Brain microvascular endothelial cell (primary cell): Measurements from ENCODE around the gene SMAD6.

Experiments
- DNase-seq: peaks from one replicate; pipeline ENCODE4 v3.0.0-alpha.2; 2020
- H3K27ac ChIP-seq: fragments of 250-450 bp; sonication (Bioruptor Pico); 2 replicates; pipeline ENCODE4 v1.5.1; 2020; ENCODE audit warnings: mild to moderate bottlenecking, moderate library complexity
- H3K27me3 ChIP-seq: fragments of 250-450 bp; sonication (Bioruptor Pico); replicated peaks from 2 replicates; pipeline ENCODE4 v1.5.1; 2020; ENCODE audit warnings: mild to moderate bottlenecking
- H3K36me3 ChIP-seq: fragments of 250-450 bp; sonication (Bioruptor Pico); replicated peaks from 2 replicates; pipeline ENCODE4 v1.5.1; 2020; ENCODE audit warnings: mild to moderate bottlenecking
- H3K4me3 ChIP-seq: 2 replicates; pipeline ENCODE4 v1.5.1; 2011; ENCODE audit warnings: low read depth, mild to moderate bottlenecking, control low read depth, low read length, moderate library complexity
- CTCF ChIP-seq: IDR thresholded peaks from 2 replicates; pipeline ENCODE4 v1.5.1; 2011; ENCODE audit warnings: low read depth, mild to moderate bottlenecking, moderate library complexity, low read length, control low read depth, inconsistent platforms; ENCODE audit errors: missing control alignments
- in situ Hi-C: cut with HindIII; loops from 2 replicates; pipeline ENCODE4 v1.10.0; 2017; ENCODE audit warnings: low sequenced_read_pairs, low pct_ligation_motif_present

SMAD6 gene

GRCh38 chr15:66673410-66674322, 28.4 kb upstream of the SMAD6 start:
- Histone ChIP-seq H3K27ac (no peak overlapping the region), H3K36me3 (no peaks in the 10 kb centered on the region), H3K4me3 (no peak overlapping the region), H3K27me3 (no peaks in the 10 kb centered on the region)
- in situ Hi-C loops, result no loop called here
- DNase-seq, result no peak
- TF ChIP-seq CTCF, result no peak

- in situ Hi-C loops, result no loop called here
- Histone ChIP-seq H3K27ac (no peak overlapping the region), H3K36me3 (no peaks in the 10 kb centered on the region), H3K27me3 (no peaks in the 10 kb centered on the region), H3K4me3 (no peak overlapping the region)
- DNase-seq, result no peak
- no peak for TF ChIP-seq CTCF
Measured at GRCh38 chr15:66674756-66675155, 27.3 kb upstream of the SMAD6 start.

- no peaks in the 10 kb centered on the region for H3K36me3 ChIP-seq
- TF ChIP-seq CTCF, result no peak
- in situ Hi-C loops, result no loop called here
- DNase-seq, result no peak
- H3K27ac ChIP-seq, result no peak overlapping the region
- H3K4me3 ChIP-seq, result no peak overlapping the region
- H3K27me3 ChIP-seq, result no peaks in the 10 kb centered on the region
Measured at GRCh38 chr15:66675446-66675845, 26.6 kb upstream of the SMAD6 start.

- Histone ChIP-seq H3K27me3 (no peaks in the 10 kb centered on the region), H3K36me3 (no peaks in the 10 kb centered on the region), H3K27ac (no peak overlapping the region), H3K4me3 (no peak overlapping the region)
- in situ Hi-C loops, result no loop called here
- no peak for TF ChIP-seq CTCF
- DNase-seq, result no peak
Measured at GRCh38 chr15:66677336-66677735, 24.7 kb upstream of the SMAD6 start.

GRCh38 chr15:66679061-66679656, 22.9 kb upstream of the SMAD6 start:
- peak overlapping the region; percentile 17 for H3K27ac ChIP-seq
- no peaks in the 10 kb centered on the region for H3K36me3 ChIP-seq
- TF ChIP-seq CTCF, result no peak
- in situ Hi-C loops, result no loop called here
- no peaks in the 10 kb centered on the region for H3K27me3 ChIP-seq
- no peak overlapping the region for H3K4me3 ChIP-seq
- no peak for DNase-seq
